WTC11 (cell line): Measurements from ENCODE around the gene SLC35A3. TPM values are rescaled to one million over a fixed set of nuclear protein-coding genes. Genes with fewer than 3 reads are reported as not detected.
"Not testable (repeated sequence)": the region's sequence is repeated elsewhere in the genome, so short reads cannot be mapped to it uniquely, and the experiment has no call there.

ENCODE experiments used
- ATAC-seq: fragments of 200-7000 bp; cut with Tn5 transposase; 2 replicates; pipeline ENCODE4 v1.10.0; 2021; ENCODE audit warnings: mild to moderate bottlenecking, moderate library complexity
- CTCF ChIA-PET: fragments of 300-600 bp; sonication (Branson Sonifier 250); formaldehyde crosslinking; loops from one replicate; lab custom pipeline; 2021; ENCODE audit warnings: antibody characterized with exemption; lab: Charles Lee
- POLR2A ChIA-PET: fragments of 350-600 bp; sonication (Branson Sonifier 250); formaldehyde crosslinking; loops from one replicate; lab custom pipeline; 2021; ENCODE audit warnings: antibody characterized with exemption; lab: Charles Lee
- DNase-seq: peaks from one replicate; pipeline ENCODE4 v3.0.0; 2021; ENCODE audit warnings: low spot score
- H3K27ac Mint-ChIP-seq: 2 replicates; pipeline ENCODE4 v1.8.0; 2021; ENCODE audit warnings: mixed read lengths
- H3K27me3 Mint-ChIP-seq: 2 replicates; pipeline ENCODE4 v1.8.0; 2021; ENCODE audit warnings: low read depth, mild to moderate bottlenecking, moderate library complexity, mixed read lengths
- H3K36me3 Mint-ChIP-seq: 2 replicates; pipeline ENCODE4 v1.8.0; 2021; ENCODE audit warnings: mixed read lengths
- H3K4me1 Mint-ChIP-seq: 2 replicates; pipeline ENCODE4 v1.8.0; 2022; ENCODE audit warnings: mixed read lengths
- H3K4me3 Mint-ChIP-seq: 2 replicates; pipeline ENCODE4 v1.8.0; 2021; ENCODE audit warnings: mild to moderate bottlenecking, moderate library complexity, mixed read lengths
- H3K9me3 Mint-ChIP-seq: 2 replicates; pipeline ENCODE4 v1.8.0; 2021; ENCODE audit warnings: mixed read lengths
- JAZF1 ChIP-seq: fragments of 250-450 bp; sonication (Bioruptor Pico); IDR thresholded peaks from 2 replicates; pipeline ENCODE4 v1.9.0; 2021; ENCODE audit warnings: moderate library complexity, mild to moderate bottlenecking, inconsistent platforms
- KAT7 ChIP-seq: sonication (generic); formaldehyde crosslinking; IDR thresholded peaks from 2 replicates; pipeline ENCODE4 v1.8.1; 2023; ENCODE audit warnings: missing genetic modification reagents, mild to moderate bottlenecking, borderline replicate concordance
- MYBL2 ChIP-seq: sonication (generic); formaldehyde crosslinking; IDR thresholded peaks from 2 replicates; pipeline ENCODE4 v1.8.1; 2023; ENCODE audit warnings: mild to moderate bottlenecking, moderate library complexity, missing genetic modification reagents
- NFE2L1 ChIP-seq: sonication (generic); formaldehyde crosslinking; IDR thresholded peaks from 2 replicates; pipeline ENCODE4 v1.8.1; 2023; ENCODE audit warnings: missing genetic modification reagents
- NR3C1 ChIP-seq: sonication (generic); formaldehyde crosslinking; conservative IDR thresholded peaks from 2 replicates; pipeline ENCODE4 v1.8.1; 2023; ENCODE audit warnings: low read depth, mild to moderate bottlenecking, missing genetic modification reagents
- TCF7 ChIP-seq: sonication (generic); formaldehyde crosslinking; IDR thresholded peaks from 2 replicates; pipeline ENCODE4 v1.8.0; 2022; ENCODE audit warnings: mild to moderate bottlenecking, low read depth, missing genetic modification reagents, moderate library complexity
- TEAD1 ChIP-seq: sonication (generic); formaldehyde crosslinking; IDR thresholded peaks from 2 replicates; pipeline ENCODE4 v1.8.0; 2022; ENCODE audit warnings: mild to moderate bottlenecking, missing genetic modification reagents
- TEAD4 ChIP-seq: sonication (generic); formaldehyde crosslinking; IDR thresholded peaks from 2 replicates; pipeline ENCODE4 v1.8.0; 2022; ENCODE audit warnings: mild to moderate bottlenecking, missing genetic modification reagents
- ZBTB21 ChIP-seq: sonication (generic); formaldehyde crosslinking; IDR thresholded peaks from 2 replicates; pipeline ENCODE4 v1.8.1; 2023; ENCODE audit warnings: mild to moderate bottlenecking, missing genetic modification reagents, borderline replicate concordance
- ZNF232 ChIP-seq: sonication (generic); formaldehyde crosslinking; IDR thresholded peaks from 2 replicates; pipeline ENCODE4 v1.8.0; 2022; ENCODE audit warnings: mild to moderate bottlenecking, missing genetic modification reagents
- total RNA-seq: library from RNA; stranded (reverse); gene quantifications from 3 replicates; pipeline ENCODE4 v1.2.3, GENCODE V29; 2021
- TF ChIP-seq, protein P1 (sequence below): sonication (generic); formaldehyde crosslinking; IDR thresholded peaks from 2 replicates; pipeline ENCODE4 v1.8.0; 2022; ENCODE audit warnings: mild to moderate bottlenecking, missing genetic modification reagents
- TF ChIP-seq, protein P2 (sequence below): fragments of 250-450 bp; sonication (Bioruptor Pico); IDR thresholded peaks from 2 replicates; pipeline ENCODE4 v1.9.0; 2021; ENCODE audit warnings: mild to moderate bottlenecking, borderline replicate concordance
- TF ChIP-seq, protein P3 (sequence below): fragments of 200-600 bp; IDR thresholded peaks from 2 replicates; pipeline ENCODE4 v1.8.0; 2022; ENCODE audit warnings: antibody characterized with exemption
- TF ChIP-seq, protein P4 (sequence below): sonication (generic); formaldehyde crosslinking; IDR thresholded peaks from 2 replicates; pipeline ENCODE4 v1.8.1; 2023; ENCODE audit warnings: mild to moderate bottlenecking, missing genetic modification reagents
- TF ChIP-seq, protein P5 (sequence below): sonication (generic); formaldehyde crosslinking; IDR thresholded peaks from 2 replicates; pipeline ENCODE4 v1.8.0; 2022; ENCODE audit warnings: mild to moderate bottlenecking, missing genetic modification reagents
- TF ChIP-seq, protein P6 (sequence below): fragments of 250-450 bp; sonication (Bioruptor Pico); IDR thresholded peaks from 2 replicates; pipeline ENCODE4 v1.9.0; 2021; ENCODE audit warnings: moderate library complexity, mild to moderate bottlenecking, inconsistent platforms, borderline replicate concordance

The SLC35A3 gene
- total RNA-seq, 1 experiment from 2014 or later: 14.5 TPM

DNA sequence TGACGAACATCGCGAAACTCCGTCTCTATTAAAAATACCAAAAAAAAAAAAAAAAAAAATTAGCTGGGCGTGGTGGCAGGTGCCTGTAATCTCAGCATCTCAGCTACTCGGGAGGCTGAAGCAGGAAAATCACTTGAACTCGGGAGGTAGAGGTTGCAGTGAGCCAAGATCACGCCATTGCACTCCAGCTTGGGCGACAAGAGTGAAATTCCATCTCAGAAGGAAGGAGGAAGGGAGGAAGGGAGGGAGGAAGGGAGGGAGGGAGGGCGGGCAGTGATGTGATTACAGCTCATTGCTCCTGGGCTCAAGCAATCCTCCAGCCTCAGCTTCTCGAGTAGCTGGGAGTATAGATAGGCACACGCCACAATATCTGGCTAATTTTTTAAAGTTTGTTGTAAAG lies 7.5 kb downstream of the SLC35A3 start:
- not testable (repeated sequence) for H3K9me3 Mint-ChIP-seq, H3K4me3 Mint-ChIP-seq, H3K27me3 Mint-ChIP-seq, H3K36me3 Mint-ChIP-seq, DNase-seq, H3K27ac Mint-ChIP-seq, H3K4me1 Mint-ChIP-seq
- ChIA-PET POLR2A (interaction anchor here (0.6 kb wide), 1 partner anchor 36 kb away, joined by 3 read pairs; no protein-coding TSS in a partner anchor), CTCF (interaction anchor here (0.6 to 0.7 kb wide), 2 partner anchors 146 to 1014 kb away, joined by 3 to 4 read pairs; no protein-coding TSS in a partner anchor)
- ATAC-seq: peak; percentile 34

DNA sequence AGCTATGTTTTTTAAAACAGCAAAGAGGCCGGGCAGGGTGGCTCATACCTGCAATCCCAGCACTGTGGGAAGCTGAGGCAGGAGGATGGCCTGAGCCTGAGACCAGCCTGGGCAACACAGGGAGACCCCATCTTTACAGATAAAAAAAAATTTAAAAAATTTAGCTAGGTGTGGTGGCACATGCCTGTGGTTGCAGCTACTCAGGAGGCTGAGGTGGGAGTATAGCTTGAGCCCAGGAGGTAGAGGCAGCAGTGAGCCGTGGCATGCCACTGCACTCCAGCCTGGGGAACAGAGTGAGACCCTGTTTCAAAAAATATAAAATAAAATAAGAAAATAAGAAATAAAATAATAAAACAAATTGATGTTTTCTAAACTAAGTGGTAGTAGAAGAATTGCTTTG lies 8.4 kb downstream of the SLC35A3 start:
- no peak overlapping the region for H3K4me3 Mint-ChIP-seq
- POLR2A ChIA-PET: no interaction called here
- H3K27ac Mint-ChIP-seq: no peak overlapping the region
- TF ChIP-seq, protein P1, sequence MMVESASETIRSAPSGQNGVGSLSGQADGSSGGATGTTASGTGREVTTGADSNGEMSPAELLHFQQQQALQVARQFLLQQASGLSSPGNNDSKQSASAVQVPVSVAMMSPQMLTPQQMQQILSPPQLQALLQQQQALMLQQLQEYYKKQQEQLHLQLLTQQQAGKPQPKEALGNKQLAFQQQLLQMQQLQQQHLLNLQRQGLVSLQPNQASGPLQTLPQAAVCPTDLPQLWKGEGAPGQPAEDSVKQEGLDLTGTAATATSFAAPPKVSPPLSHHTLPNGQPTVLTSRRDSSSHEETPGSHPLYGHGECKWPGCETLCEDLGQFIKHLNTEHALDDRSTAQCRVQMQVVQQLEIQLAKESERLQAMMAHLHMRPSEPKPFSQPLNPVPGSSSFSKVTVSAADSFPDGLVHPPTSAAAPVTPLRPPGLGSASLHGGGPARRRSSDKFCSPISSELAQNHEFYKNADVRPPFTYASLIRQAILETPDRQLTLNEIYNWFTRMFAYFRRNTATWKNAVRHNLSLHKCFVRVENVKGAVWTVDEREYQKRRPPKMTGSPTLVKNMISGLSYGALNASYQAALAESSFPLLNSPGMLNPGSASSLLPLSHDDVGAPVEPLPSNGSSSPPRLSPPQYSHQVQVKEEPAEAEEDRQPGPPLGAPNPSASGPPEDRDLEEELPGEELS: no peak
- TF ChIP-seq, protein P2, sequence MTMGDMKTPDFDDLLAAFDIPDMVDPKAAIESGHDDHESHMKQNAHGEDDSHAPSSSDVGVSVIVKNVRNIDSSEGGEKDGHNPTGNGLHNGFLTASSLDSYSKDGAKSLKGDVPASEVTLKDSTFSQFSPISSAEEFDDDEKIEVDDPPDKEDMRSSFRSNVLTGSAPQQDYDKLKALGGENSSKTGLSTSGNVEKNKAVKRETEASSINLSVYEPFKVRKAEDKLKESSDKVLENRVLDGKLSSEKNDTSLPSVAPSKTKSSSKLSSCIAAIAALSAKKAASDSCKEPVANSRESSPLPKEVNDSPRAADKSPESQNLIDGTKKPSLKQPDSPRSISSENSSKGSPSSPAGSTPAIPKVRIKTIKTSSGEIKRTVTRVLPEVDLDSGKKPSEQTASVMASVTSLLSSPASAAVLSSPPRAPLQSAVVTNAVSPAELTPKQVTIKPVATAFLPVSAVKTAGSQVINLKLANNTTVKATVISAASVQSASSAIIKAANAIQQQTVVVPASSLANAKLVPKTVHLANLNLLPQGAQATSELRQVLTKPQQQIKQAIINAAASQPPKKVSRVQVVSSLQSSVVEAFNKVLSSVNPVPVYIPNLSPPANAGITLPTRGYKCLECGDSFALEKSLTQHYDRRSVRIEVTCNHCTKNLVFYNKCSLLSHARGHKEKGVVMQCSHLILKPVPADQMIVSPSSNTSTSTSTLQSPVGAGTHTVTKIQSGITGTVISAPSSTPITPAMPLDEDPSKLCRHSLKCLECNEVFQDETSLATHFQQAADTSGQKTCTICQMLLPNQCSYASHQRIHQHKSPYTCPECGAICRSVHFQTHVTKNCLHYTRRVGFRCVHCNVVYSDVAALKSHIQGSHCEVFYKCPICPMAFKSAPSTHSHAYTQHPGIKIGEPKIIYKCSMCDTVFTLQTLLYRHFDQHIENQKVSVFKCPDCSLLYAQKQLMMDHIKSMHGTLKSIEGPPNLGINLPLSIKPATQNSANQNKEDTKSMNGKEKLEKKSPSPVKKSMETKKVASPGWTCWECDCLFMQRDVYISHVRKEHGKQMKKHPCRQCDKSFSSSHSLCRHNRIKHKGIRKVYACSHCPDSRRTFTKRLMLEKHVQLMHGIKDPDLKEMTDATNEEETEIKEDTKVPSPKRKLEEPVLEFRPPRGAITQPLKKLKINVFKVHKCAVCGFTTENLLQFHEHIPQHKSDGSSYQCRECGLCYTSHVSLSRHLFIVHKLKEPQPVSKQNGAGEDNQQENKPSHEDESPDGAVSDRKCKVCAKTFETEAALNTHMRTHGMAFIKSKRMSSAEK (CRISPR knock-in tag): no peak
- TF ChIP-seq TEAD1: no peak
- TF ChIP-seq, protein P3, sequence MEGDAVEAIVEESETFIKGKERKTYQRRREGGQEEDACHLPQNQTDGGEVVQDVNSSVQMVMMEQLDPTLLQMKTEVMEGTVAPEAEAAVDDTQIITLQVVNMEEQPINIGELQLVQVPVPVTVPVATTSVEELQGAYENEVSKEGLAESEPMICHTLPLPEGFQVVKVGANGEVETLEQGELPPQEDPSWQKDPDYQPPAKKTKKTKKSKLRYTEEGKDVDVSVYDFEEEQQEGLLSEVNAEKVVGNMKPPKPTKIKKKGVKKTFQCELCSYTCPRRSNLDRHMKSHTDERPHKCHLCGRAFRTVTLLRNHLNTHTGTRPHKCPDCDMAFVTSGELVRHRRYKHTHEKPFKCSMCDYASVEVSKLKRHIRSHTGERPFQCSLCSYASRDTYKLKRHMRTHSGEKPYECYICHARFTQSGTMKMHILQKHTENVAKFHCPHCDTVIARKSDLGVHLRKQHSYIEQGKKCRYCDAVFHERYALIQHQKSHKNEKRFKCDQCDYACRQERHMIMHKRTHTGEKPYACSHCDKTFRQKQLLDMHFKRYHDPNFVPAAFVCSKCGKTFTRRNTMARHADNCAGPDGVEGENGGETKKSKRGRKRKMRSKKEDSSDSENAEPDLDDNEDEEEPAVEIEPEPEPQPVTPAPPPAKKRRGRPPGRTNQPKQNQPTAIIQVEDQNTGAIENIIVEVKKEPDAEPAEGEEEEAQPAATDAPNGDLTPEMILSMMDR: no peak
- TF ChIP-seq NR3C1 (CRISPR knock-in tag): no peak
- TF ChIP-seq ZNF232 (CRISPR knock-in tag): no peak
- no peak for TF ChIP-seq TCF7 (CRISPR knock-in tag)
- TF ChIP-seq, protein P4, sequence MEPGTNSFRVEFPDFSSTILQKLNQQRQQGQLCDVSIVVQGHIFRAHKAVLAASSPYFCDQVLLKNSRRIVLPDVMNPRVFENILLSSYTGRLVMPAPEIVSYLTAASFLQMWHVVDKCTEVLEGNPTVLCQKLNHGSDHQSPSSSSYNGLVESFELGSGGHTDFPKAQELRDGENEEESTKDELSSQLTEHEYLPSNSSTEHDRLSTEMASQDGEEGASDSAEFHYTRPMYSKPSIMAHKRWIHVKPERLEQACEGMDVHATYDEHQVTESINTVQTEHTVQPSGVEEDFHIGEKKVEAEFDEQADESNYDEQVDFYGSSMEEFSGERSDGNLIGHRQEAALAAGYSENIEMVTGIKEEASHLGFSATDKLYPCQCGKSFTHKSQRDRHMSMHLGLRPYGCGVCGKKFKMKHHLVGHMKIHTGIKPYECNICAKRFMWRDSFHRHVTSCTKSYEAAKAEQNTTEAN (CRISPR knock-in tag): no peak
- no peak for TF ChIP-seq NFE2L1 (CRISPR knock-in tag)
- no peak for TF ChIP-seq TEAD4 (CRISPR knock-in tag)
- TF ChIP-seq, protein P5, sequence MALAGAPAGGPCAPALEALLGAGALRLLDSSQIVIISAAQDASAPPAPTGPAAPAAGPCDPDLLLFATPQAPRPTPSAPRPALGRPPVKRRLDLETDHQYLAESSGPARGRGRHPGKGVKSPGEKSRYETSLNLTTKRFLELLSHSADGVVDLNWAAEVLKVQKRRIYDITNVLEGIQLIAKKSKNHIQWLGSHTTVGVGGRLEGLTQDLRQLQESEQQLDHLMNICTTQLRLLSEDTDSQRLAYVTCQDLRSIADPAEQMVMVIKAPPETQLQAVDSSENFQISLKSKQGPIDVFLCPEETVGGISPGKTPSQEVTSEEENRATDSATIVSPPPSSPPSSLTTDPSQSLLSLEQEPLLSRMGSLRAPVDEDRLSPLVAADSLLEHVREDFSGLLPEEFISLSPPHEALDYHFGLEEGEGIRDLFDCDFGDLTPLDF (CRISPR knock-in tag): no peak
- TF ChIP-seq JAZF1 (CRISPR knock-in tag): no peak
- TF ChIP-seq MYBL2 (CRISPR knock-in tag): no peak
- TF ChIP-seq, protein P6, sequence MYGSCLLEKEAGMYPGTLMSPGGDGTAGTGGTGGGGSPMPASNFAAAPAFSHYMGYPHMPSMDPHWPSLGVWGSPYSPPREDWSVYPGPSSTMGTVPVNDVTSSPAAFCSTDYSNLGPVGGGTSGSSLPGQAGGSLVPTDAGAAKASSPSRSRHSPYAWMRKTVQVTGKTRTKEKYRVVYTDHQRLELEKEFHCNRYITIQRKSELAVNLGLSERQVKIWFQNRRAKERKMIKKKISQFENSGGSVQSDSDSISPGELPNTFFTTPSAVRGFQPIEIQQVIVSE (CRISPR knock-in tag): no peak
- no peak for TF ChIP-seq KAT7 (CRISPR knock-in tag)
- no peak for TF ChIP-seq ZBTB21 (CRISPR knock-in tag)
- ATAC-seq: no peak
- H3K36me3 Mint-ChIP-seq: no peaks in the 10 kb centered on the region
- CTCF ChIA-PET: no interaction called here
- H3K27me3 Mint-ChIP-seq: no peaks in the 10 kb centered on the region
- DNase-seq: no peak
- H3K4me1 Mint-ChIP-seq: no peaks in the 10 kb centered on the region
- no peaks in the 10 kb centered on the region for H3K9me3 Mint-ChIP-seq
